Neural progenitor cell (in vitro differentiated cells): ENCODE results near the gene MAD1L1. TPM values are rescaled to one million over a fixed set of nuclear protein-coding genes. Genes with fewer than 3 reads are reported as not detected.

Source experiments
- DNase-seq: peaks from one replicate; pipeline ENCODE4 v3.0.0-alpha.2; 2016; ENCODE audit warnings: low spot score
- H2AFZ ChIP-seq: fragments of 200-600 bp; sonication (generic); replicated peaks from 2 replicates; pipeline ENCODE4 v1.6.1; 2016; ENCODE audit warnings: antibody characterized with exemption
- H3F3A ChIP-seq: fragments of 200-600 bp; sonication (generic); 2 replicates; pipeline ENCODE4 v1.6.1; 2016; ENCODE audit warnings: antibody characterized with exemption, low read depth
- H3K27ac ChIP-seq: fragments of 200-600 bp; sonication (generic); 2 replicates; pipeline ENCODE4 v1.5.1; 2016; ENCODE audit warnings: mild to moderate bottlenecking
- H3K27me3 ChIP-seq: fragments of 200-600 bp; sonication (generic); 2 replicates; pipeline ENCODE4 v1.6.1; 2016; ENCODE audit warnings: mild to moderate bottlenecking, moderate library complexity
- H3K36me3 ChIP-seq: fragments of 200-600 bp; sonication (generic); 2 replicates; pipeline ENCODE4 v1.5.1; 2016
- H3K4me1 ChIP-seq: fragments of 200-600 bp; sonication (generic); 2 replicates; pipeline ENCODE4 v1.6.1; 2016; ENCODE audit warnings: mixed run types
- H3K4me2 ChIP-seq: fragments of 200-600 bp; sonication (generic); 2 replicates; pipeline ENCODE4 v1.6.1; 2016
- H3K4me3 ChIP-seq: fragments of 200-600 bp; sonication (generic); 2 replicates; pipeline ENCODE4 v1.5.1; 2016
- H3K79me2 ChIP-seq: fragments of 200-600 bp; sonication (generic); 2 replicates; pipeline ENCODE4 v1.6.1; 2016; ENCODE audit warnings: low read depth
- H3K9ac ChIP-seq: fragments of 200-600 bp; sonication (generic); 2 replicates; pipeline ENCODE4 v1.6.1; 2016
- H3K9me3 ChIP-seq: fragments of 200-600 bp; sonication (generic); 2 replicates; pipeline ENCODE4 v1.5.1; 2016; ENCODE audit warnings: low read depth
- H4K20me1 ChIP-seq: fragments of 200-600 bp; sonication (generic); 2 replicates; pipeline ENCODE4 v1.6.1; 2016; ENCODE audit warnings: low read depth
- H3K27ac Mint-ChIP-seq: 3 replicates; pipeline ENCODE4 v1.8.0; 2021; ENCODE audit warnings: mixed read lengths
- H3K27me3 Mint-ChIP-seq: 2 replicates; pipeline ENCODE4 v1.8.0; 2022; ENCODE audit warnings: low read depth, mild to moderate bottlenecking, inconsistent platforms, moderate library complexity, mixed read lengths; ENCODE audit not compliant: insufficient read depth
- H3K36me3 Mint-ChIP-seq: 3 replicates; pipeline ENCODE4 v1.8.0; 2021; ENCODE audit warnings: mixed read lengths
- H3K4me1 Mint-ChIP-seq: 3 replicates; pipeline ENCODE4 v1.8.0; 2021; ENCODE audit warnings: mixed read lengths
- H3K4me3 Mint-ChIP-seq: 3 replicates; pipeline ENCODE4 v1.8.0; 2021; ENCODE audit warnings: mild to moderate bottlenecking, moderate library complexity, mixed read lengths
- H3K9me3 Mint-ChIP-seq: 3 replicates; pipeline ENCODE4 v1.8.0; 2020; ENCODE audit warnings: mixed read lengths
- EZH2 ChIP-seq: fragments of 200-600 bp; sonication (generic); IDR thresholded peaks from 2 replicates; pipeline ENCODE4 v1.6.1; 2017; ENCODE audit warnings: antibody characterized with exemption, mild to moderate bottlenecking, moderate library complexity
- EZH2phosphoT487 ChIP-seq: fragments of 200-600 bp; sonication (generic); IDR thresholded peaks from 2 replicates; pipeline ENCODE4 v1.6.1; 2017; ENCODE audit warnings: antibody characterized with exemption
- total RNA-seq: library from RNA; depleted of rRNA; stranded (reverse); fragments of >200 nt; gene quantifications from 2 replicates; pipeline ENCODE4 v1.2.3, GENCODE V29; 2015; ENCODE audit warnings: low replicate concordance
- TF ChIP-seq, protein P1 (sequence below): fragments of 200-600 bp; sonication (generic); IDR thresholded peaks from 2 replicates; pipeline ENCODE4 v1.5.1; 2017; ENCODE audit warnings: antibody characterized with exemption, mild to moderate bottlenecking

Gene MAD1L1
- total RNA-seq, 1 donor from 2014 or later = 23.7 TPM

- Histone ChIP-seq H3K36me3 (peaks cover 5% of the 10 kb centered on the region), H3K9me3 (no peaks in the 10 kb centered on the region), H3K79me2 (no peaks in the 10 kb centered on the region), H3K27me3 (no peaks in the 10 kb centered on the region), H3F3A (peaks cover 6% of the 10 kb centered on the region), H3K4me2 (no peak overlapping the region), H3K4me1 (peaks cover 7% of the 10 kb centered on the region), H3K9ac (no peak overlapping the region), H3K4me3 (no peak overlapping the region), H3K27ac (no peak overlapping the region), H2AFZ (no peak overlapping the region), H4K20me1 (no peaks in the 10 kb centered on the region)
- Mint-ChIP-seq H3K4me3 (no peak overlapping the region), H3K27ac (peak overlapping the region; percentile 60), H3K36me3 (peaks cover 26% of the 10 kb centered on the region), H3K9me3 (peaks cover 12% of the 10 kb centered on the region), H3K4me1 (peaks cover 24% of the 10 kb centered on the region), H3K27me3 (peaks cover 4% of the 10 kb centered on the region)
- DNase-seq = no peak
- TF ChIP-seq EZH2 (no peak), EZH2phosphoT487 (no peak)
- TF ChIP-seq, protein P1, sequence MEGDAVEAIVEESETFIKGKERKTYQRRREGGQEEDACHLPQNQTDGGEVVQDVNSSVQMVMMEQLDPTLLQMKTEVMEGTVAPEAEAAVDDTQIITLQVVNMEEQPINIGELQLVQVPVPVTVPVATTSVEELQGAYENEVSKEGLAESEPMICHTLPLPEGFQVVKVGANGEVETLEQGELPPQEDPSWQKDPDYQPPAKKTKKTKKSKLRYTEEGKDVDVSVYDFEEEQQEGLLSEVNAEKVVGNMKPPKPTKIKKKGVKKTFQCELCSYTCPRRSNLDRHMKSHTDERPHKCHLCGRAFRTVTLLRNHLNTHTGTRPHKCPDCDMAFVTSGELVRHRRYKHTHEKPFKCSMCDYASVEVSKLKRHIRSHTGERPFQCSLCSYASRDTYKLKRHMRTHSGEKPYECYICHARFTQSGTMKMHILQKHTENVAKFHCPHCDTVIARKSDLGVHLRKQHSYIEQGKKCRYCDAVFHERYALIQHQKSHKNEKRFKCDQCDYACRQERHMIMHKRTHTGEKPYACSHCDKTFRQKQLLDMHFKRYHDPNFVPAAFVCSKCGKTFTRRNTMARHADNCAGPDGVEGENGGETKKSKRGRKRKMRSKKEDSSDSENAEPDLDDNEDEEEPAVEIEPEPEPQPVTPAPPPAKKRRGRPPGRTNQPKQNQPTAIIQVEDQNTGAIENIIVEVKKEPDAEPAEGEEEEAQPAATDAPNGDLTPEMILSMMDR = no peak
Observed at GRCh38 chr7:2045559-2046405, 187.0 kb downstream of the MAD1L1 start.

GRCh38 chr7:2044883-2045471, 187.8 kb downstream of the MAD1L1 start:
- Histone ChIP-seq H4K20me1 (no peaks in the 10 kb centered on the region), H3K36me3 (peaks cover 5% of the 10 kb centered on the region), H3K9me3 (no peaks in the 10 kb centered on the region), H3K4me3 (no peak overlapping the region), H3F3A (peaks cover 6% of the 10 kb centered on the region), H2AFZ (no peak overlapping the region), H3K27ac (no peak overlapping the region), H3K9ac (no peak overlapping the region), H3K79me2 (no peaks in the 10 kb centered on the region), H3K4me1 (peaks cover 10% of the 10 kb centered on the region), H3K27me3 (no peaks in the 10 kb centered on the region), H3K4me2 (no peak overlapping the region)
- peaks cover 30% of the 10 kb centered on the region for H3K4me1 Mint-ChIP-seq
- H3K27me3 Mint-ChIP-seq = peaks cover 4% of the 10 kb centered on the region
- no peak for DNase-seq
- peak overlapping the region; percentile 60 for H3K27ac Mint-ChIP-seq
- TF ChIP-seq, protein P1 = no peak
- H3K36me3 Mint-ChIP-seq = peaks cover 26% of the 10 kb centered on the region
- H3K9me3 Mint-ChIP-seq = peaks cover 12% of the 10 kb centered on the region
- H3K4me3 Mint-ChIP-seq = no peak overlapping the region

DNA sequence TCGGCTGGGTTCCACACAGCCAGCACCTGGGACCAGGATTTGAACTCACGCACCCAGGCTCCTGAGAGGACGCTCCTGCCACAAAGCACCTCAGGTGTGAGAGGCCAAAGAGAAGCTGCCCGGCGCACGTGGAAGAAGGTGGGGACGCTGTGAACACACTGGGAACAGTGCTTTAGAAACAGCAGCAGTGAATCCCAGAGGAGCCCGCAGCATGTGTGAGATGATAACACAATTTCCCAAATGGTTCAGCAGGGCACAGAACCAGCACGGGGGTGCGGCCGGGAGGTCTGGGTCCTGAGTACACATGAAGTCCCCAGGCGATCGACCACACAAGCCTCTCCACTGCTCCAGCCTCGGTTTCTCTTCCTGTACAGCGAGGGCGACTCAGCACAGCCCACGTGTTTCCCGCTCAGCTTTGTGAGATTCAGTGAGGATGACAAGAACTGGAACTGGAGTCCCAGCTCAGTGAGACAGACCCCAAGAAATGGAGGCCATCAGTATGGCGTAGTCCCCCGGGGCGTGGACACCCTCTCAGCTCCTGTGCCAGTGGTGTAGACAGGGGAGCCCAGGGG, 188.3 kb downstream of the MAD1L1 start:
- TF ChIP-seq EZH2 (no peak), EZH2phosphoT487 (no peak)
- TF ChIP-seq, protein P1 = no peak
- Mint-ChIP-seq H3K27ac (no peak overlapping the region), H3K36me3 (peaks cover 31% of the 10 kb centered on the region), H3K4me1 (peaks cover 36% of the 10 kb centered on the region), H3K9me3 (peaks cover 12% of the 10 kb centered on the region), H3K27me3 (peaks cover 4% of the 10 kb centered on the region), H3K4me3 (no peak overlapping the region)
- H3K9ac ChIP-seq = no peak overlapping the region
- no peak overlapping the region for H3K4me2 ChIP-seq
- no peak overlapping the region for H3K4me3 ChIP-seq
- peaks cover 5% of the 10 kb centered on the region for H3K36me3 ChIP-seq
- no peaks in the 10 kb centered on the region for H3K79me2 ChIP-seq
- H3K4me1 ChIP-seq = peaks cover 10% of the 10 kb centered on the region
- H4K20me1 ChIP-seq = no peaks in the 10 kb centered on the region
- H3K27me3 ChIP-seq = no peaks in the 10 kb centered on the region
- no peak overlapping the region for H2AFZ ChIP-seq
- no peaks in the 10 kb centered on the region for H3K9me3 ChIP-seq
- H3K27ac ChIP-seq = no peak overlapping the region
- peaks cover 6% of the 10 kb centered on the region for H3F3A ChIP-seq
- DNase-seq = no peak
